Hematopoietic multipotent progenitor cell treated with erythropoietin and hydrocortisone succinate and interleukin-3 and kit ligand, for 15 days (in vitro differentiated cells): Measurements from ENCODE around the gene RNASE1.
"Not testable (repeated sequence)": the region's sequence is repeated elsewhere in the genome, so short reads cannot be mapped to it uniquely, and the experiment has no call there.

Source experiments
- DNase-seq: peaks from one replicate; pipeline ENCODE4 v3.0.0-alpha.2; 2015; ENCODE audit warnings: low spot score

Gene RNASE1

DNA sequence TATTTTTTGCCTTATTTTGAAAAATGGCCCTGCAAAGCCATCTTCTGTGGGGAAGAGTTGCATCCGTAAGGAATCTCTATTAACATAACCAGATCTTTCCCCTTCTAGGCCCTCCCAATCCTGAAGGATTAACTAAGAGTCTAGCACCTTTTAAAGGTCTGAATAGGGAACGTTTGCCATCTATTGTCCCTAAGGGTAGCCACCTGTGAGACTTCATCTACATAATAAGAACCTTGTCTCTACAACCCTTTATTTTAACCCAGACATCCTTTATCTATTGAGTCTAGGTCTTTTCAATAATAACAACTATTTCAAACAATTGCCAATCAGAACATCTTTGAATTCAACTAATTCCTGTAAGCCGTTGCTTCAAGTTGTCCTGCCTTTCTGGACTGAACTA, 30.0 kb downstream of the RNASE1 start:
- no peak for DNase-seq

DNA sequence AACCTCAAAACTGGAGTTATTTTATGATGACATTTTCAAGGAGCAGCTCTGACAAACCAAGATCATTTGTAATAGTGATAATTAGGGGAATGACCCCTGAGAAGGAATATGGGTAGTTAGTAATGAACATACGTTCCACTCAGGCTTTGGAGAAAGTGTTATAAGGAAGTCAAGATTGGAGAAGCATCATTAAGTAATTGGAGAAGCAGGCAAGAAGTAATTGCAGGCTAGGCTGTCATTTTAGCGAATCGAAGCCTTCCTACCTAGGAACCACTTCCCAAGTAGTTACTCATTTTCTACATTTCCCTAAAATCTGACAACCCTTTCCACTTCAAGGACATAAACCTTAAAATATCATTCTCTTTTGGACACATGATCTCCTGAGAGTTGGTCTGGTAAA, 33.2 kb downstream of the RNASE1 start:
- no peak for DNase-seq

GRCh38 chr14:20768593-20768892, 34.1 kb downstream of the RNASE1 start:
- DNase-seq, result no peak

GRCh38 chr14:20760950-20761349, 41.7 kb downstream of the RNASE1 start:
- no peak for DNase-seq

DNA sequence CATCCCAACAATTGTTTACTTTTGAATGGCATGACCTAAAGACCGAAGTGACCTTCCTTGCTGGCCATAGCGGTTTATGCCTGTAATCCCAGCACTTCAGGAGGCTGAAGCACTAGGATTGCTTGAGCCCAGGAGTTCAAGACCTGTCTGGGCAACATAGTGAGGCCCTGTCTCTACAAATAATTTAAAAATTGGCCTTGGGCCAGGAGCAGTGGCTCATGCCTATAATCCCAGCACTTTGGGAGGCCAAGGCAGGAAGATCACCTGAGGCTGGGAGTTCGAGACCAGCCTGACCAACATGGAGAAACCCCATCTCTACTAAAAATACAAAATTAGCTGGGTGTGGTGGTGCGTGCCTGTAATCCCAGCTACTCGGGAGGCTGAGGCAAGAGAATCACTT, 43.2 kb downstream of the RNASE1 start:
- DNase-seq, result not testable (repeated sequence)

- peak; percentile 74 for DNase-seq
These were observed 44.7 kb downstream of the RNASE1 start for GRCh38 chr14:20757965-20758364.

DNA sequence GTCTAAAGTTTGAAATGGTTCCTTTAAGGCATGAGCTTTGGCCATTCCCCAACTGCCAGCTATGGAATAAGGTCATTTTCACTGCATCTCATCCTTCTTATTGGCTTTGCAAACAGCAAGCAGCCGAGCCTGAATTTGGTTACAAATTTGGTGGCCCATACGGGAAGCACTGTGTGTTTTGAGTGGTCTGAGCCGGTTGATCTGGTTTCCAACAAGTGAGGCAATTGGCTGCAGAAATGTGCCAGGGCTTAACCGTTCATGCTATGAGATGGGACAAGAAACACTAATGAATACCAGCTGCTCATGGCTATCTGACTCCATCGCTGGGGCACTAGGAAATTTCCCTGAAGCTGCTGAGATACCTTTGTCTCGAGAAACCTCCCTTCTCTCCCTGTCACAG, 47.6 kb downstream of the RNASE1 start:
- no peak for DNase-seq

GRCh38 chr14:20754308-20754707, 48.3 kb downstream of the RNASE1 start:
- DNase-seq, result no peak

DNA sequence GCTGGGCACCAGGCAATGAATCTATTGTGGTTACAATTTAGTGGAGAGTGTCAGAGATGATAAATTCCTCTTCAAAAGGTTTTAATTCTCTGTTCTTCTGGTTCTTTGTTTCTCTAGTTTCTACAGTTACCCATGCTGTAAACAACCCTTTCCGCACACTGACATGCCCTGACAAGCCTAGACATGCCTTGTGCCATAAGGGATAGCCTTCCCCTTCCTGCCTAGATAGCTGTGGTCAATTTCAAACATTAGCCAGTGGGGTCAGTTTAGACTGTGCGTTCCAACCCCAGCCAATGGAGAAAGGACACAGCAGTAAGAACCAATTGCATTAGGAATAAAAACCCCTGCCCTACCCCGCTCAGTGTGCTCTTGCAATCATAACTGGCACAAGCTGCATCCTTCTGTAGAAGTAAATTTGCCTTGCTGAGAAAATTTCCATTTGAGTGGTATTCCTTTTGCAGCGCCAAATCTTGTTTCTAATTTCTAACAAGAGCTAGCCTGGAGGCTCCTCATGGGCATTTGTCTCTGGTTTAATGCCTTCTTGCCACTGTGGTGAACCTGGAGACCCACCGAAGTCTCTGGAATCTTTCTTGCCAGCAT, 50.6 kb downstream of the RNASE1 start:
- DNase-seq, result no peak
